ENCODE measurements around the gene MXI1.

GRCh38 chr10:110277591-110277990, 70.2 kb downstream of the MXI1 start:
- TF ChIP-seq CTCF (IDR thresholded peaks at IDR 0.05; ENCODE audit: insufficient read depth, low read length): no peak
- TF ChIP-seq REST (IDR thresholded peaks at IDR 0.05; ENCODE audit: insufficient replicate concordance, low read depth): no peak
- TF ChIP-seq POLR2AphosphoS5 (IDR thresholded peaks at IDR 0.05; ENCODE audit: low read depth): no peak
- TF ChIP-seq SPI1 (IDR thresholded peaks at IDR 0.05; ENCODE audit: borderline replicate concordance, low read depth): no peak
- no peak for TF ChIP-seq GABPA (IDR thresholded peaks at IDR 0.05; ENCODE audit: low read depth)
